Measurements from ENCODE around the gene RBM34. TPM values are rescaled to one million over a fixed set of nuclear protein-coding genes. Genes with fewer than 3 reads are reported as not detected.

RBM34 gene
- polyA plus RNA-seq, 4 donors = 51.8 to 76.7 (median 61.1) TPM

DNA sequence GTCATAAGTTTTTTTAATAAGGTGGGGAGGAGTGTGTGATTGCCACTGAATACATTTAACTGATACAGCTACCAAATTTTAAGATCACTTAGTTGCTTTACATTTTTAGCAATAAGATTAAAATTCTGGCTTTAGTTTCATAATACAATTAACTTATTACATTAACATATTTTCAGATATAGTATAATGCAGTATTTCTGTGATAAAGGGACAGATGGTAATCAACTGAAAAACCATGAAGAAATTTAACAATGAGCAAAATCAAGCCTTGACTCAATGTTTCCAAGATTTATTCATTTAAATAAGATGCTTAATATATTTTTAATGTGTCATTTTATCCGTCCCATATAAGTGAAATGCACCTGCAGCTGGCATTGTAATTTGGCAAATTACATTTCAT, 36.4 kb downstream of the RBM34 start:
- Histone ChIP-seq H3K27ac (ENCODE audit: low read depth in 1 of 3, low read length in 2 of 3) (no peak overlapping the region), H3K36me3 (ENCODE audit: control insufficient read depth in 3 of 3, insufficient read depth in 2 of 3, low read depth in 1 of 3, low read length in 3 of 3) (peaks cover 0 to 29% (median 0%) of the 10 kb centered on the region in 3 donors), H3K4me1 (ENCODE audit: control insufficient read depth in 3 of 3, insufficient read depth in 2 of 3, low read depth in 1 of 3, low read length in 2 of 3) (peaks cover 0 to 10% (median 3%) of the 10 kb centered on the region in 3 donors), H3K4me3 (ENCODE audit: low read depth in 1 of 3, low read length in 3 of 3) (no peak overlapping the region), H3K9me3 (ENCODE audit: control insufficient read depth in 2 of 2, insufficient read depth in 1 of 2, low read depth in 1 of 2, low read length in 1 of 2) (no peaks in the 10 kb centered on the region), H3K27me3 (ENCODE audit: control insufficient read depth in 3 of 3, insufficient read depth in 3 of 3, low read length in 3 of 3) (no peaks in the 10 kb centered on the region)
- no peak for DNase-seq
- FAIRE-seq = no peak
- 57 to 68% (median 59%) methylated on average over 1 of the region's 1 CpG for WGBS, 3 donors

GRCh38 chr1:235124111-235124510, 36.9 kb downstream of the RBM34 start:
- FAIRE-seq (no peak), DNase-seq (no peak)
- 88 to 95% (median 93%) methylated on average over 9 of the region's 9 CpGs for WGBS, 3 donors
- peaks cover 0 to 29% (median 0%) of the 10 kb centered on the region in 3 donors for H3K36me3 ChIP-seq (ENCODE audit: control insufficient read depth in 3 of 3, insufficient read depth in 2 of 3, low read depth in 1 of 3, low read length in 3 of 3)
- no peaks in the 10 kb centered on the region for H3K27me3 ChIP-seq (ENCODE audit: control insufficient read depth in 3 of 3, insufficient read depth in 3 of 3, low read length in 3 of 3)
- H3K4me3 ChIP-seq (ENCODE audit: low read depth in 1 of 3, low read length in 3 of 3) = no peak overlapping the region
- no peak overlapping the region for H3K27ac ChIP-seq (ENCODE audit: low read depth in 1 of 3, low read length in 2 of 3)
- H3K9me3 ChIP-seq (ENCODE audit: control insufficient read depth in 2 of 2, insufficient read depth in 1 of 2, low read depth in 1 of 2, low read length in 1 of 2) = no peaks in the 10 kb centered on the region
- H3K4me1 ChIP-seq (ENCODE audit: control insufficient read depth in 3 of 3, insufficient read depth in 2 of 3, low read depth in 1 of 3, low read length in 2 of 3) = peaks cover 0 to 10% (median 3%) of the 10 kb centered on the region in 3 donors

GRCh38 chr1:235122348-235122747, 38.7 kb downstream of the RBM34 start:
- DNase-seq (no peak), FAIRE-seq (no peak)
- Histone ChIP-seq H3K27ac (ENCODE audit: low read depth in 1 of 3, low read length in 2 of 3) (no peak overlapping the region), H3K9me3 (ENCODE audit: control insufficient read depth in 2 of 2, insufficient read depth in 1 of 2, low read depth in 1 of 2, low read length in 1 of 2) (no peaks in the 10 kb centered on the region), H3K4me3 (ENCODE audit: low read depth in 1 of 3, low read length in 3 of 3) (no peak overlapping the region), H3K36me3 (ENCODE audit: control insufficient read depth in 3 of 3, insufficient read depth in 2 of 3, low read depth in 1 of 3, low read length in 3 of 3) (peaks cover 3 to 37% (median 4%) of the 10 kb centered on the region in 3 donors), H3K4me1 (ENCODE audit: control insufficient read depth in 3 of 3, insufficient read depth in 2 of 3, low read depth in 1 of 3, low read length in 2 of 3) (peaks cover 0 to 10% (median 3%) of the 10 kb centered on the region in 3 donors), H3K27me3 (ENCODE audit: control insufficient read depth in 3 of 3, insufficient read depth in 3 of 3, low read length in 3 of 3) (no peaks in the 10 kb centered on the region)
- 82 to 88% (median 85%) methylated on average over 1 of the region's 1 CpG for WGBS, 3 donors

DNA sequence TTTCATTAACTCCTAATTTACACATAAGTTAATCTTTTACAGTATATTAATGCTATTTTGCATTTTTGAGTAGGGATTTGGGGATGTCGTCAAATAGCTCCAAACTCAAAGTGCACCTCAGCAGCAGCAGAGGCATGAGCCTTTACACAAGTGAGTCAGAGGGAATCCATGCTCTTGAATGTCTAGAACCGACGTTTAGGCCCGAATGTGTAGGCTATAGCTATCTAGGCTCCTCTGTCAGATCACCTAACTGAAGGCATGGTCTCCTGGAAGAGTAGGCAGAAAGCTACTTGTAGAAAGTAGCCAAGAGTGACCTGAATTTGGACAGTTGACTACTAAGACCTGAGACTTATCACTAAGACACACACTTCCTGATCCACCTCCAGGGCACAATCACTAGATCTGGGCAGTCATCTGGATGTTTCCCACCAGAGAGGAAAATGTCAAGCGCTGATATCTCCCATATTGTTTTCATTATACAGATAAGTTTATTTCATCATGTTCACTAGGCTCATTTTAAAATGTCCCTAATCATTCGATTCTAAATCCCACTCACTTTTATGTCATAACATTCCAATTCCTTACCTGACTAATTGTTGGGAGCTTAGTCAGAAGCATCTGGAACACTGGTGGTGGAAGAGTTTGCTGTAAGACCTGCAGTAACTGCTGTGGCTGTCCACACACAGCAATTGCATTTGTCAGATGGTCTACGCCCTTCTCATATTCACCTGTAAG, 47.7 kb downstream of the RBM34 start:
- FAIRE-seq (no peak), DNase-seq (no peak)
- 86 to 95% (median 92%) methylated on average over 7 of the region's 7 CpGs for WGBS, 3 donors
- H3K27ac ChIP-seq (ENCODE audit: low read depth in 1 of 3, low read length in 2 of 3) = no peak overlapping the region
- no peaks in the 10 kb centered on the region for H3K9me3 ChIP-seq (ENCODE audit: control insufficient read depth in 2 of 2, insufficient read depth in 1 of 2, low read depth in 1 of 2, low read length in 1 of 2)
- H3K36me3 ChIP-seq (ENCODE audit: control insufficient read depth in 3 of 3, insufficient read depth in 2 of 3, low read depth in 1 of 3, low read length in 3 of 3) = peaks cover 14 to 47% (median 29%) of the 10 kb centered on the region in 3 donors
- H3K4me1 ChIP-seq (ENCODE audit: control insufficient read depth in 3 of 3, insufficient read depth in 2 of 3, low read depth in 1 of 3, low read length in 2 of 3) = no peaks in the 10 kb centered on the region
- H3K4me3 ChIP-seq (ENCODE audit: low read depth in 1 of 3, low read length in 3 of 3) = no peak overlapping the region
- H3K27me3 ChIP-seq (ENCODE audit: control insufficient read depth in 3 of 3, insufficient read depth in 3 of 3, low read length in 3 of 3) = no peaks in the 10 kb centered on the region

DNA sequence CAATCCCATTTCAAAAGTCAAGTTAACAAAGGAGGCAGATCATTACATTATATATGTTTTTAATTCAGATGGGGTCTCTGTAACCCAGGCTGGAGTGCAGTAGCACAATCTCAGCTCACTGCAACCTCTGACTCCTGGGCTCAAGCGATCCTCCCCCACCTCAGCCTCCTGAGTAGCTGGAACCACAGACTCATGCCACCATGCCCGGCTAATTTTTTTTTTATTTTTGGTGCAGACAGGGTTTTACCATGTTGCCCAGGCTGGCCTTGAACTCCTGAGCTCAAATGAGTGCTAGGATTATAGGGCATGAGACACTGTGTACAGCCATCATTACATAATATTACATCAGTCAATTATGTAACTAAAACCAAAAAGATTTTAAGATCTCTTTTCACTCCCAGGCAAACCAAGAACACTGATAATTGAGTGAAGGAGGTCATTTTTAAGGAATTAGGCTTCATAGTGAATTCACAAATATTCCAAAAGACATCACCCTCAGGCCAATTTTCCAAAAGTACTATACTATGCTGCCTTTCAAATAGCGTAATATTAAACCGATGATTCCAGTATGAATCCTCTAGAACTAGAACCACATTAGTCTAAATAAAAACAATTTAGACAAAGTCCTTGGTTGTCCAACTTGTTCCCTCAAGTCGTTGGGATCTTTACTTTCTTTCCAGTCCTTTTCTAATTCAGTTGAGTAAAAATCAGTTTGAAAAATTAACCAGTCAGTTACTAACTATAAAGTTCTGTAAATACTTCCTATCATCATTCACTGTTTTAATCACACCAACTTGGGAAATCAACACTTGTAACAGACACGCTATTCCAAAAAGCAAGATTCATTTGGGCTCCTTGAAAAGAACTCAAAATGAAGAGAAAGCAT, 48.5 kb downstream of the RBM34 start:
- Histone ChIP-seq H3K9me3 (ENCODE audit: control insufficient read depth in 2 of 2, insufficient read depth in 1 of 2, low read depth in 1 of 2, low read length in 1 of 2) (no peaks in the 10 kb centered on the region), H3K36me3 (ENCODE audit: control insufficient read depth in 3 of 3, insufficient read depth in 2 of 3, low read depth in 1 of 3, low read length in 3 of 3) (peaks cover 11 to 51% (median 26%) of the 10 kb centered on the region in 3 donors), H3K27ac (ENCODE audit: low read depth in 1 of 3, low read length in 2 of 3) (no peak overlapping the region), H3K4me1 (ENCODE audit: control insufficient read depth in 3 of 3, insufficient read depth in 2 of 3, low read depth in 1 of 3, low read length in 2 of 3) (no peaks in the 10 kb centered on the region), H3K4me3 (ENCODE audit: low read depth in 1 of 3, low read length in 3 of 3) (no peak overlapping the region), H3K27me3 (ENCODE audit: control insufficient read depth in 3 of 3, insufficient read depth in 3 of 3, low read length in 3 of 3) (no peaks in the 10 kb centered on the region)
- FAIRE-seq (no peak), DNase-seq (no peak)
- WGBS, 3 donors = 88 to 90% (median 90%) methylated on average over 6 of the region's 6 CpGs

GRCh38 chr1:235111107-235111506, 49.9 kb downstream of the RBM34 start:
- Histone ChIP-seq H3K36me3 (ENCODE audit: control insufficient read depth in 3 of 3, insufficient read depth in 2 of 3, low read depth in 1 of 3, low read length in 3 of 3) (peaks cover 9 to 46% (median 26%) of the 10 kb centered on the region in 3 donors), H3K9me3 (ENCODE audit: control insufficient read depth in 2 of 2, insufficient read depth in 1 of 2, low read depth in 1 of 2, low read length in 1 of 2) (no peaks in the 10 kb centered on the region), H3K27me3 (ENCODE audit: control insufficient read depth in 3 of 3, insufficient read depth in 3 of 3, low read length in 3 of 3) (no peaks in the 10 kb centered on the region), H3K4me1 (ENCODE audit: control insufficient read depth in 3 of 3, insufficient read depth in 2 of 3, low read depth in 1 of 3, low read length in 2 of 3) (no peaks in the 10 kb centered on the region), H3K4me3 (ENCODE audit: low read depth in 1 of 3, low read length in 3 of 3) (no peak overlapping the region), H3K27ac (ENCODE audit: low read depth in 1 of 3, low read length in 2 of 3) (no peak overlapping the region)
- FAIRE-seq (no peak), DNase-seq (no peak)
- 95 to 98% (median 97%) methylated on average over 3 of the region's 3 CpGs for WGBS, 3 donors

- FAIRE-seq (no peak), DNase-seq (no peak)
- no peak overlapping the region for H3K4me3 ChIP-seq (ENCODE audit: low read depth in 1 of 3, low read length in 3 of 3)
- peaks cover 7 to 29% (median 20%) of the 10 kb centered on the region in 3 donors for H3K36me3 ChIP-seq (ENCODE audit: control insufficient read depth in 3 of 3, insufficient read depth in 2 of 3, low read depth in 1 of 3, low read length in 3 of 3)
- peaks cover 0 to 5% (median 2%) of the 10 kb centered on the region in 3 donors for H3K4me1 ChIP-seq (ENCODE audit: control insufficient read depth in 3 of 3, insufficient read depth in 2 of 3, low read depth in 1 of 3, low read length in 2 of 3)
- no peaks in the 10 kb centered on the region for H3K27me3 ChIP-seq (ENCODE audit: control insufficient read depth in 3 of 3, insufficient read depth in 3 of 3, low read length in 3 of 3)
- no peaks in the 10 kb centered on the region for H3K9me3 ChIP-seq (ENCODE audit: control insufficient read depth in 2 of 2, insufficient read depth in 1 of 2, low read depth in 1 of 2, low read length in 1 of 2)
- WGBS, 3 donors = 92 to 93% (median 93%) methylated on average over 11 of the region's 11 CpGs
- H3K27ac ChIP-seq (ENCODE audit: low read depth in 1 of 3, low read length in 2 of 3) = no peak overlapping the region
These were observed 52.2 kb downstream of the RBM34 start for GRCh38 chr1:235108876-235109275.

DNA sequence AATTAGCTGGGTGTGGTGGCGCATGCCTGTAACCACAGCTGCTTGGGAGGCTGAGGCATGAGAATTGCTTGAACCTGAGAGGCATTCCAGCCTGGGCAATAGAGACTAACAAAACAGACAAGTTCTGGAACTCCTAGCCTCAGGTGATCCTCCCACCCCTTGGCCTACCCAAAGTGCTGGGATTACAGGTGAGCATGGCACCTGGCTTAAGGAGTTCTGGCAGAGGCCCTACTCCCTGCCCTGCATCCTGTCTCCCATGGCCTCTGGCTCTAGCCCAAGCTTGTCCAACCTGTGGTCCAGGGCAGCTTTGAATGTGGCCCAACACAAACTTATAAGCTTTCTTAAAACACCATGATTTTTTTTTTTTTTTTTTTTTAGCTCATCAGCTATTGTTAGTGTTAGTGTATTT, 52.9 kb downstream of the RBM34 start:
- peaks cover 3 to 26% (median 16%) of the 10 kb centered on the region in 3 donors for H3K36me3 ChIP-seq (ENCODE audit: control insufficient read depth in 3 of 3, insufficient read depth in 2 of 3, low read depth in 1 of 3, low read length in 3 of 3)
- FAIRE-seq (no peak), DNase-seq (no peak)
- no peak overlapping the region for H3K27ac ChIP-seq (ENCODE audit: low read depth in 1 of 3, low read length in 2 of 3)
- no peaks in the 10 kb centered on the region for H3K9me3 ChIP-seq (ENCODE audit: control insufficient read depth in 2 of 2, insufficient read depth in 1 of 2, low read depth in 1 of 2, low read length in 1 of 2)
- peaks cover 0 to 5% (median 3%) of the 10 kb centered on the region in 3 donors for H3K4me1 ChIP-seq (ENCODE audit: control insufficient read depth in 3 of 3, insufficient read depth in 2 of 3, low read depth in 1 of 3, low read length in 2 of 3)
- no peak overlapping the region for H3K4me3 ChIP-seq (ENCODE audit: low read depth in 1 of 3, low read length in 3 of 3)
- no peaks in the 10 kb centered on the region for H3K27me3 ChIP-seq (ENCODE audit: control insufficient read depth in 3 of 3, insufficient read depth in 3 of 3, low read length in 3 of 3)
- WGBS, 3 donors = 95 to 100% (median 97%) methylated on average over 1 of the region's 1 CpG

Measured in small intestine (tissue), 7 donors.